Inflammatory macrophage treated with lipopolysaccharide for 4 hours (primary cell): ENCODE results near the gene POLR3GL.

Experiments used
- DNase-seq: peaks from one replicate; pipeline ENCODE4 v3.0.0-alpha.2; 2020

POLR3GL gene

GRCh38 chr1:145993618-145994390 lies 29.3 kb downstream of the POLR3GL start:
- DNase-seq: peak; percentile 39

GRCh38 chr1:145994391-145995120 lies 30.1 kb downstream of the POLR3GL start:
- DNase-seq: peak; percentile 45

- peak; percentile 30 for DNase-seq
These were observed 30.8 kb downstream of the POLR3GL start for GRCh38 chr1:145995148-145995881.

- DNase-seq: no peak
These were observed 31.5 kb downstream of the POLR3GL start for GRCh38 chr1:145995964-145996432.

- DNase-seq: peak; percentile 96
These were observed 32.0 kb downstream of the POLR3GL start, which contains the start of gene TXNIP for GRCh38 chr1:145996433-145997015. Gene TXNIP, minus strand, starts transcription at chr1:145996579. Its CDS starts 313 bp downstream, at chr1:145996266.

GRCh38 chr1:145997016-145997717 lies 32.7 kb downstream of the POLR3GL start:
- DNase-seq: no peak

- DNase-seq: no peak
These were observed 33.2 kb downstream of the POLR3GL start for GRCh38 chr1:145997718-145998023.

GRCh38 chr1:145999321-146000024 lies 35.0 kb downstream of the POLR3GL start:
- DNase-seq: peak; percentile 49

GRCh38 chr1:146001709-146002108 lies 37.2 kb downstream of the POLR3GL start:
- DNase-seq: peak; percentile 52

- no peak for DNase-seq
These were observed 43.1 kb downstream of the POLR3GL start for GRCh38 chr1:146007489-146008133.

GRCh38 chr1:146010126-146010738 lies 45.7 kb downstream of the POLR3GL start:
- no peak for DNase-seq

GRCh38 chr1:146012703-146013558 lies 48.4 kb downstream of the POLR3GL start:
- DNase-seq: peak; percentile 83

GRCh38 chr1:146013559-146013922 lies 49.1 kb downstream of the POLR3GL start:
- DNase-seq: peak; percentile 70

- no peak for DNase-seq
These were observed 52.4 kb downstream of the POLR3GL start for GRCh38 chr1:146016891-146017290.

GRCh38 chr1:146019231-146020057 lies 55.0 kb downstream of the POLR3GL start:
- no peak for DNase-seq

GRCh38 chr1:146020058-146021049 lies 55.9 kb downstream of the POLR3GL start:
- DNase-seq: no peak

- DNase-seq: no peak
These were observed 56.6 kb downstream of the POLR3GL start for GRCh38 chr1:146021050-146021445.
